Thyroid gland (tissue), 4 donors: Measurements from ENCODE around the gene C1GALT1C1L. TPM values are rescaled to one million over a fixed set of nuclear protein-coding genes. Genes with fewer than 3 reads are reported as not detected.

Source experiments
- total RNA-seq, 4 donors: library from RNA; depleted of rRNA; stranded (reverse); fragments of >200 nt; gene quantifications; one replicate each; pipeline ENCODE4 v1.2.3, GENCODE V29; 2016

The C1GALT1C1L gene
- total RNA-seq, 4 donors from 2014 or later, result 0.68 to 1.8 (median 1.1) TPM; not detected in 1

Other genes with a start within 250 kb of the C1GALT1C1L start
- 10 to 100 TPM; 49.9 to 90.2 (median 65.2) TPM for gene THADA, start 80.4 kb downstream of the C1GALT1C1L start, total RNA-seq
- 10 to 100 TPM; 15.3 to 29.8 (median 22.4) TPM for gene PLEKHH2, start 39.2 kb downstream of the C1GALT1C1L start, total RNA-seq
- 10 to 100 TPM; 37.7 to 55.0 (median 45.2) TPM for gene DYNC2LI1, start 97.6 kb upstream of the C1GALT1C1L start, total RNA-seq
- not detected for gene ABCG5, start 162.4 kb upstream of the C1GALT1C1L start, total RNA-seq
- gene ABCG8, start 162.5 kb upstream of the C1GALT1C1L start, total RNA-seq, result not detected